GM12878 (cell line): ENCODE data around the gene RCHY1. TPM values are rescaled to one million over a fixed set of nuclear protein-coding genes. Genes with fewer than 3 reads are reported as not detected.

Source experiments
- BMI1 ChIP-seq: fragments of 450-650 bp; IDR thresholded peaks from 2 replicates; pipeline ENCODE4 v1.6.1; 2016; ENCODE audit warnings: mild to moderate bottlenecking, moderate library complexity, borderline replicate concordance
- EED ChIP-seq: sonication (generic); IDR thresholded peaks from 2 replicates; pipeline ENCODE4 v1.6.1; 2016; ENCODE audit warnings: antibody characterized with exemption, low read depth
- ESRRA ChIP-seq: IDR thresholded peaks from 2 replicates; pipeline ENCODE4 v1.6.1; 2012; ENCODE audit warnings: mild to moderate bottlenecking, low read length, improper control_type of control experiment
- HDAC2 ChIP-seq: fragments of 200-600 bp; sonication (generic); IDR thresholded peaks from 2 replicates; pipeline ENCODE4 v1.6.1; 2017
- IKZF1 ChIP-seq: fragments of 450-650 bp; conservative IDR thresholded peaks from 2 replicates; pipeline ENCODE4 v1.6.1; 2017; ENCODE audit warnings: antibody characterized with exemption, mild to moderate bottlenecking
- JUND ChIP-seq: IDR thresholded peaks from 2 replicates; pipeline ENCODE4 v1.6.1; 2012; ENCODE audit warnings: low read depth, mild to moderate bottlenecking, low read length, improper control_type of control experiment, moderate library complexity
- LARP7 ChIP-seq: fragments of 450-650 bp; IDR thresholded peaks from 2 replicates; pipeline ENCODE4 v1.6.1; 2017; ENCODE audit warnings: mild to moderate bottlenecking
- MTA3 ChIP-seq: IDR thresholded peaks from 2 replicates; pipeline ENCODE4 v1.6.1; 2012; ENCODE audit warnings: low read length, inconsistent platforms, borderline replicate concordance
- MXI1 ChIP-seq: fragments of 150-350 bp; IDR thresholded peaks from 2 replicates; pipeline ENCODE4 v1.6.1; 2011; ENCODE audit warnings: low read depth, mild to moderate bottlenecking, inconsistent platforms, low read length, improper control_type of control experiment
- NR2F1 ChIP-seq: fragments of 450-650 bp; conservative IDR thresholded peaks from 2 replicates; pipeline ENCODE4 v1.6.1; 2017; ENCODE audit warnings: mild to moderate bottlenecking
- RAD51 ChIP-seq: fragments of 450-650 bp; IDR thresholded peaks from 2 replicates; pipeline ENCODE4 v1.6.1; 2016; ENCODE audit warnings: moderate library complexity, mild to moderate bottlenecking, inconsistent platforms
- RFX5 ChIP-seq: IDR thresholded peaks from 2 replicates; pipeline ENCODE4 v1.6.1; 2011; ENCODE audit warnings: low read depth, low read length, improper control_type of control experiment
- SREBF2 ChIP-seq: IDR thresholded peaks from 2 replicates; pipeline ENCODE4 v1.6.1; 2012; ENCODE audit warnings: mild to moderate bottlenecking, low read length
- ZNF217 ChIP-seq: fragments of 450-650 bp; IDR thresholded peaks from 2 replicates; pipeline ENCODE4 v1.6.1; 2017; ENCODE audit warnings: antibody characterized with exemption, mild to moderate bottlenecking
- polyA plus RNA-seq, 11 experiments: library from polyadenylated mRNA; depleted of rRNA in 4 of 11; unstranded in 6 of 11; stranded (reverse) in 5 of 11; fragments of >200 nt; fragmentation: Nextera tagmentation in 4 of 11; fragmentation: Illumina TruSeq in 1 of 11; extraction: Ambion mirVana in 4 of 11; extraction: Trizol in 1 of 11; gene quantifications; 1 replicate in 1 of 11; 2 replicates in 10 of 11; pipeline versions ENCODE4 v1.2.1 to v1.2.3, GENCODE V29; 2011 to 2016; ENCODE audit warnings: inconsistent platforms in 2 of 11, missing spikeins in 2 of 11, low read depth in 1 of 11
- total RNA-seq, 4 experiments: library from RNA; depleted of rRNA in 3 of 4; stranded (reverse); fragments of >200 nt in 3 of 4; fragmentation: Illumina TruSeq in 1 of 4; extraction: Trizol in 1 of 4; gene quantifications; 2 replicates each; pipeline versions ENCODE4 v1.2.1 to v1.2.3, GENCODE V29; 2013 to 2021
- TF ChIP-seq, protein P1 (sequence below): fragments of 450-650 bp; IDR thresholded peaks from 2 replicates; pipeline ENCODE4 v1.6.1; 2017; ENCODE audit warnings: mild to moderate bottlenecking, low read depth, inconsistent platforms; ENCODE audit not compliant: poor library complexity, severe bottlenecking
- TF ChIP-seq, protein P2 (sequence below), 3 experiments: IDR thresholded peaks in 2 of 3; conservative IDR thresholded peaks in 1 of 3; 2 replicates each; pipeline ENCODE4 v1.5.1; 2011; ENCODE audit warnings: low read depth in 3 of 3, low read length in 3 of 3, mild to moderate bottlenecking in 3 of 3, control low read depth in 2 of 3, moderate library complexity in 2 of 3, inconsistent platforms in 1 of 3, mixed read lengths in 1 of 3; ENCODE audit not compliant: control insufficient read depth in 2 of 3, insufficient read depth in 1 of 3; ENCODE audit errors: extremely low read depth in 1 of 3
- TF ChIP-seq, protein P3 (sequence below): IDR thresholded peaks from 2 replicates; pipeline ENCODE4 v1.6.1; 2012; ENCODE audit warnings: improper control_type of control experiment, low read depth, low read length; ENCODE audit not compliant: insufficient replicate concordance
- TF ChIP-seq, protein P4 (sequence below): IDR thresholded peaks from 2 replicates; pipeline ENCODE4 v1.6.1; 2012; ENCODE audit warnings: low read length, inconsistent platforms

Gene RCHY1
- total and polyA plus RNA-seq, 10 of the 15 experiments (the other 5 are each of a cell fraction or from before 2014, with no cell fraction given), result 12.0 to 50.6 (median 26.4) TPM

DNA sequence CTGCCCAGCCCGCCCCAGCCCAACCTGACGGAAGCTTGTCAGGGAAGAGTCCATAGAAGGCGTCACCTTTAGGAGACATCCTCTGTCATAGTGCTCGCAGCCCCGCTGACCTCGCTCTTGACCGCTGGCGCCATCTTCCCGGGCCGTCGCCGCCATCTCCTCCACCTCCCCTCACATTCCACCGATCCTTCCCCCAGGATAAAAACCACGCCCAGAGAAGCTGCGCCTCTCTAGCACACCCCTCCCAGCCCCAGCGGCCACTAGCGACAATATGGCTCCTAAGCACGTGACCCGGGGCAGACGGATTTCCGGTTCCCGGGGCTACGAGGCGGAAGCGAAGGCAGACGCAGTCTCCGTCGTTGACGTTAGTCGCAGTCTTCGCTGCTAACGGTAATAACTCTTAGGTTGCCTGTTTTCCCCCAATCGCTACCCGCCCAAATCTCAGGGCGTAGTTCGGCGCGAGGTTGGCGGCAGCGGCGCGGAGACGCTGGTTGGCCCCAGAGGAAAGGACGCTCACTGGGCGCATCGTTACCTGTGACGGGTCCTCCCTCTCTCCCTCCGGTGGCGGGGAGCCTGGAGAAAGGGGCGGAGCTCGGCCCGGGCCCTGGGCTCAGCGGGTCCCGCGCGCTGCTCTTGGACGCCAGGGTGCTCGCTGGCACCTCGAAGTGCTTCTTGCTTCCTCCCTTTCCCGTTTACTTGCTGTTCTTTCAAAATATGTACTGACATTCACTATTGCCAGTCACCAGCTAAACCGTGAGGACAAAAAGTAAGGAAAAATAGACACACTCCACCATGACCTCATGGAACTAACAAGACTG is at the start of gene RCHY1, which contains the start of gene THAP6 (continued):
- TF ChIP-seq, protein P1, sequence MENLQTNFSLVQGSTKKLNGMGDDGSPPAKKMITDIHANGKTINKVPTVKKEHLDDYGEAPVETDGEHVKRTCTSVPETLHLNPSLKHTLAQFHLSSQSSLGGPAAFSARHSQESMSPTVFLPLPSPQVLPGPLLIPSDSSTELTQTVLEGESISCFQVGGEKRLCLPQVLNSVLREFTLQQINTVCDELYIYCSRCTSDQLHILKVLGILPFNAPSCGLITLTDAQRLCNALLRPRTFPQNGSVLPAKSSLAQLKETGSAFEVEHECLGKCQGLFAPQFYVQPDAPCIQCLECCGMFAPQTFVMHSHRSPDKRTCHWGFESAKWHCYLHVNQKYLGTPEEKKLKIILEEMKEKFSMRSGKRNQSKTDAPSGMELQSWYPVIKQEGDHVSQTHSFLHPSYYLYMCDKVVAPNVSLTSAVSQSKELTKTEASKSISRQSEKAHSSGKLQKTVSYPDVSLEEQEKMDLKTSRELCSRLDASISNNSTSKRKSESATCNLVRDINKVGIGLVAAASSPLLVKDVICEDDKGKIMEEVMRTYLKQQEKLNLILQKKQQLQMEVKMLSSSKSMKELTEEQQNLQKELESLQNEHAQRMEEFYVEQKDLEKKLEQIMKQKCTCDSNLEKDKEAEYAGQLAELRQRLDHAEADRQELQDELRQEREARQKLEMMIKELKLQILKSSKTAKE, result no peak
- TF ChIP-seq ZNF217 (no peak), MTA3 (no peak; the same call in 1 of the 2 replicates), LARP7 (no peak), EED (peak; percentile 61; the same call in 1 of the 2 replicates), NR2F1 (peak; percentile 48; the same call in 1 of the 2 replicates), RFX5 (no peak), HDAC2 (no peak), JUND (peak; percentile 56), RAD51 (peak; percentile 97), MXI1 (peak; percentile 65; the same call in 1 of the 2 replicates), BMI1 (no peak), ESRRA (no peak; the same call in 1 of the 2 replicates), SREBF2 (no peak), IKZF1 (peak; percentile 96)
- TF ChIP-seq, protein P2, sequence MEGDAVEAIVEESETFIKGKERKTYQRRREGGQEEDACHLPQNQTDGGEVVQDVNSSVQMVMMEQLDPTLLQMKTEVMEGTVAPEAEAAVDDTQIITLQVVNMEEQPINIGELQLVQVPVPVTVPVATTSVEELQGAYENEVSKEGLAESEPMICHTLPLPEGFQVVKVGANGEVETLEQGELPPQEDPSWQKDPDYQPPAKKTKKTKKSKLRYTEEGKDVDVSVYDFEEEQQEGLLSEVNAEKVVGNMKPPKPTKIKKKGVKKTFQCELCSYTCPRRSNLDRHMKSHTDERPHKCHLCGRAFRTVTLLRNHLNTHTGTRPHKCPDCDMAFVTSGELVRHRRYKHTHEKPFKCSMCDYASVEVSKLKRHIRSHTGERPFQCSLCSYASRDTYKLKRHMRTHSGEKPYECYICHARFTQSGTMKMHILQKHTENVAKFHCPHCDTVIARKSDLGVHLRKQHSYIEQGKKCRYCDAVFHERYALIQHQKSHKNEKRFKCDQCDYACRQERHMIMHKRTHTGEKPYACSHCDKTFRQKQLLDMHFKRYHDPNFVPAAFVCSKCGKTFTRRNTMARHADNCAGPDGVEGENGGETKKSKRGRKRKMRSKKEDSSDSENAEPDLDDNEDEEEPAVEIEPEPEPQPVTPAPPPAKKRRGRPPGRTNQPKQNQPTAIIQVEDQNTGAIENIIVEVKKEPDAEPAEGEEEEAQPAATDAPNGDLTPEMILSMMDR (IDR thresholded peaks at IDR 0.05 in 2 of 3, conservative IDR thresholded peaks at IDR 0.05 in 1 of 3; ENCODE audit: control insufficient read depth in 2 of 3, extremely low read depth in 1 of 3, insufficient read depth in 1 of 3, low read depth in 3 of 3, low read length in 3 of 3), result no peak
- TF ChIP-seq, protein P3, sequence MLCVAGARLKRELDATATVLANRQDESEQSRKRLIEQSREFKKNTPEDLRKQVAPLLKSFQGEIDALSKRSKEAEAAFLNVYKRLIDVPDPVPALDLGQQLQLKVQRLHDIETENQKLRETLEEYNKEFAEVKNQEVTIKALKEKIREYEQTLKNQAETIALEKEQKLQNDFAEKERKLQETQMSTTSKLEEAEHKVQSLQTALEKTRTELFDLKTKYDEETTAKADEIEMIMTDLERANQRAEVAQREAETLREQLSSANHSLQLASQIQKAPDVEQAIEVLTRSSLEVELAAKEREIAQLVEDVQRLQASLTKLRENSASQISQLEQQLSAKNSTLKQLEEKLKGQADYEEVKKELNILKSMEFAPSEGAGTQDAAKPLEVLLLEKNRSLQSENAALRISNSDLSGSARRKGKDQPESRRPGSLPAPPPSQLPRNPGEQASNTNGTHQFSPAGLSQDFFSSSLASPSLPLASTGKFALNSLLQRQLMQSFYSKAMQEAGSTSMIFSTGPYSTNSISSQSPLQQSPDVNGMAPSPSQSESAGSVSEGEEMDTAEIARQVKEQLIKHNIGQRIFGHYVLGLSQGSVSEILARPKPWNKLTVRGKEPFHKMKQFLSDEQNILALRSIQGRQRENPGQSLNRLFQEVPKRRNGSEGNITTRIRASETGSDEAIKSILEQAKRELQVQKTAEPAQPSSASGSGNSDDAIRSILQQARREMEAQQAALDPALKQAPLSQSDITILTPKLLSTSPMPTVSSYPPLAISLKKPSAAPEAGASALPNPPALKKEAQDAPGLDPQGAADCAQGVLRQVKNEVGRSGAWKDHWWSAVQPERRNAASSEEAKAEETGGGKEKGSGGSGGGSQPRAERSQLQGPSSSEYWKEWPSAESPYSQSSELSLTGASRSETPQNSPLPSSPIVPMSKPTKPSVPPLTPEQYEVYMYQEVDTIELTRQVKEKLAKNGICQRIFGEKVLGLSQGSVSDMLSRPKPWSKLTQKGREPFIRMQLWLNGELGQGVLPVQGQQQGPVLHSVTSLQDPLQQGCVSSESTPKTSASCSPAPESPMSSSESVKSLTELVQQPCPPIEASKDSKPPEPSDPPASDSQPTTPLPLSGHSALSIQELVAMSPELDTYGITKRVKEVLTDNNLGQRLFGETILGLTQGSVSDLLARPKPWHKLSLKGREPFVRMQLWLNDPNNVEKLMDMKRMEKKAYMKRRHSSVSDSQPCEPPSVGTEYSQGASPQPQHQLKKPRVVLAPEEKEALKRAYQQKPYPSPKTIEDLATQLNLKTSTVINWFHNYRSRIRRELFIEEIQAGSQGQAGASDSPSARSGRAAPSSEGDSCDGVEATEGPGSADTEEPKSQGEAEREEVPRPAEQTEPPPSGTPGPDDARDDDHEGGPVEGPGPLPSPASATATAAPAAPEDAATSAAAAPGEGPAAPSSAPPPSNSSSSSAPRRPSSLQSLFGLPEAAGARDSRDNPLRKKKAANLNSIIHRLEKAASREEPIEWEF, result no peak
- TF ChIP-seq, protein P4, sequence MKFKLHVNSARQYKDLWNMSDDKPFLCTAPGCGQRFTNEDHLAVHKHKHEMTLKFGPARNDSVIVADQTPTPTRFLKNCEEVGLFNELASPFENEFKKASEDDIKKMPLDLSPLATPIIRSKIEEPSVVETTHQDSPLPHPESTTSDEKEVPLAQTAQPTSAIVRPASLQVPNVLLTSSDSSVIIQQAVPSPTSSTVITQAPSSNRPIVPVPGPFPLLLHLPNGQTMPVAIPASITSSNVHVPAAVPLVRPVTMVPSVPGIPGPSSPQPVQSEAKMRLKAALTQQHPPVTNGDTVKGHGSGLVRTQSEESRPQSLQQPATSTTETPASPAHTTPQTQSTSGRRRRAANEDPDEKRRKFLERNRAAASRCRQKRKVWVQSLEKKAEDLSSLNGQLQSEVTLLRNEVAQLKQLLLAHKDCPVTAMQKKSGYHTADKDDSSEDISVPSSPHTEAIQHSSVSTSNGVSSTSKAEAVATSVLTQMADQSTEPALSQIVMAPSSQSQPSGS, result no peak
